Measurements from ENCODE around the gene GOT2.

DNA sequence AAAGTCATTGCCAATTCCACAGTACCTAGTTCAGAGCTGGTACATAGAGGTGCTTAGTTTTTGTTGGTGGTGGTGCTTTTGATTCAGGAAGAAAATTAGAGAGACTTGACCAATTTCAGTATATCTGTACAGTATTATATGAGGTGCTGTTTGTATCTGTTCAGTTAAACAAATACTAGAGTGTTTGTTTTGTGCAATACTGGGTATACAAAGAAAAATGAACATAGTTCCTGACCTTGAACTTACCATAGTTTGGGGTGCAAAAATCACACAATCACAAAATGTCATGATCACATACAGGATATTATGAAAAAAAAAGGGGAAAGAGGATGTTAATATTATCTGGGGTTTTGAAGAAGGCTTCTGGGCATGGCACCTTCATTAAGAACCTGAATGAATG, 39.8 kb upstream of the GOT2 start:
- TF ChIP-seq POLR2A (IDR thresholded peaks at IDR 0.05; ENCODE audit: low read depth, low read length) (no peak), TAF1 (IDR thresholded peaks at IDR 0.05; ENCODE audit: borderline replicate concordance, low read depth, low read length) (no peak)

All from GM12892 (cell line).